NCI-H460 (cell line): ENCODE measurements around the gene GNG12. TPM values are rescaled to one million over a fixed set of nuclear protein-coding genes. Genes with fewer than 3 reads are reported as not detected.

Source experiments
- DNase-seq: peaks from one replicate; pipeline ENCODE4 v3.0.0-alpha.2; 2016; ENCODE audit warnings: low read depth; ENCODE audit errors: extremely low read depth
- total RNA-seq: library from RNA; depleted of rRNA; stranded (reverse); fragments of >200 nt; shearing (Covaris generic); gene quantifications from 2 replicates; pipeline ENCODE4 v1.2.3, GENCODE V29; 2014

The GNG12 gene
- total RNA-seq, 1 experiment from 2014 or later: 267 TPM

DNA sequence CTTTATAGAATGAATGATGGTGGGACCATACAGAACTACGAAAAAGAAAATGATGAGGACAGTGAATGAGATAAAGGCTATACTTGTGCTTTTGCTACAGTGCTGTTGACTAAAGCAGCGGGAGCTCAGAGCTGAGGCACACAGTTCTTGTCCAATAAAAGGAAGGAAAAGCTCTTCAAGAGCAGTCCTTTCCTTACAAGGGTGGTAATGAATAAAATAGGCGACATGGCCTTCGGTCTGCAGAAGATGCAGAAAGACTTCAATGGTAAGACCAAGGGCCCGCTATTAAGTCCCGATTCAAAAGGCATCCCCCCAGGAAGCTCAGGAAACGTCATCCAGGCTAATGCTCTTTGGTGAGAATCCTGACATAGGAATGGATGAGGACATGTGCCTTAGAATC lies 44.4 kb downstream of the GNG12 start:
- DNase-seq: no peak

DNA sequence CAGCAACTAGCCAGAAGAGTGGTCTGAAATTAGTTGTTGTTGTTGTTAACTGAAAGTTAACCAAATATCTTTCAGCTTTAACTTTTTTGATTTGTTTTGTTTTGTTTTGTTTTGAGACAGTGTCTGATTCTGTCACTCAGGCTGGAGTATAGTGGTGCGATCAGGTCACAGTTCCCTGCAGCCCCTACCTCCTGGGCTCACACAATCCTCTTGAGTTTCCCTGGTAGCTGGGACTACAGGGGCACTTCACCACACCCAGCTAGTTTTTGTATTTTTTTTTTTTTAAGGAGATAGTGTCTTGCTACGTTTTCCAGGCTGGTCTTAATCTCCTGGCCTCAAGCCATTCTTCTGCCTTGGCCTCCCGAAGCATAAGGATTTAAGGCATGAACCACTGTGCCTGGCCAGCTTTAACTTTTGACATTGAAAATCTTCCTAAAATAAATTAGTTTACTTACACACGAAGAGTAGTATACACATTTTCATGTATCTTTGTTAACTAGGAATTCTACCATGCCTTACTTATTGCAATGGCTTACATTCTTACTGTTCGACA lies 45.0 kb downstream of the GNG12 start:
- DNase-seq: no peak

DNA sequence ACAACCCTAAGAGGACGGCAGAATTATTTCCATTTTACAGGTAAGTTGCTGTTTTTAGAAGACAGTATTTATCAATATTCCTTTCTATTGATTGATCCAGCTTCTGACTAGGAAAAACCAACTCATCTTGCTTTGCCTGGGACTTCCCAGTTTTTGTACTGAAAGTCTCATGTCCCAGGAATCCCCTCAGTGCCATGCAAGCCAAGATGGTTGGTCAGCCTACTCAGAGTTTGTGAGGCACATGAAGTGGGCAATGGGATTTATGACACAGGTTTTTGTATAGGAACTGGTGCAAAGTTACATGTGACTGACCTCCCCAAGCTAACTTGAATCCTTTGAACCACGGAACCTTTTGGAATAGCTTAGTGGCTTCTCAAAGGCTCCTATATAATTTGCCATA lies 45.5 kb downstream of the GNG12 start:
- no peak for DNase-seq

DNA sequence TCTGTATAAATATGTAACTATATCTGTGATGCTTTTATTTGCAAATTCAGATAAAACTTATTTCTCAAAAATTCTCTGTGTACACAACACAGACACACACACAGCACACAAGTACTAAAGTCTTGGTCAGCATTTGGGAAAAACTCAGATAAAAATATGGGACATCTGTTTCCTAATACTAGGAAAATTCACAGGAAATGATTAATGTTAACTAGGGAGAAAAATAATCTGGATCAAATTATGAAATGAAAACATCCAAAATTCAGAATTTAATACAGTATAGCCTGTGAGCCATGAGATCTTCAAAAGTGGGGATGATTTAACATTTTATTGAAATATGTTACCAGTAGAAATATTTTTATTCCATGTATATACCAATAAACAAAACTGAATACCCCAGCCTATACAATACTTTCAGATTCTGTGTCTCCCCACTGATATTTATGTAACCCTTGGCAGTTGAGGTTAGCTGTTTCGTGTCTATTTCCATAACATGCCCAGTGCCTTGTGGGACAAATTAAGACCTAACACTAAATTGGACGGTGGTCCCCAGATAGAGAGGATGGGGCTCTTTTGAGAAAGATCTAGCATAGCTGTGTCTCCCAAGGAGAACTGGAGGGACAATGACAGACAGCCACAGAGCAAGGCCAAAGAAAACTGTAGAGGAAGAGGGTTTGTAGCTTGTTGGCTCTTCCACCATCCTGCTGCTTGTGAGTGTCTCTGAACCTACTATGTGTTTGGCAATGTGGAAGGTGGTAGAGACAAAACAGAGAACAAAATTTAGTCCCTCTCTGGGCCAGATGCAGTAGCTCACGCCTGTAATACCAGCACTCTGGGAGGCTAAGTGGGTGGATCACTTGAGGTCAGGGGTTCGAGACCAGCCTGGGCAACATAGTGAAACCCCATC lies 47.2 kb downstream of the GNG12 start:
- DNase-seq: no peak

DNA sequence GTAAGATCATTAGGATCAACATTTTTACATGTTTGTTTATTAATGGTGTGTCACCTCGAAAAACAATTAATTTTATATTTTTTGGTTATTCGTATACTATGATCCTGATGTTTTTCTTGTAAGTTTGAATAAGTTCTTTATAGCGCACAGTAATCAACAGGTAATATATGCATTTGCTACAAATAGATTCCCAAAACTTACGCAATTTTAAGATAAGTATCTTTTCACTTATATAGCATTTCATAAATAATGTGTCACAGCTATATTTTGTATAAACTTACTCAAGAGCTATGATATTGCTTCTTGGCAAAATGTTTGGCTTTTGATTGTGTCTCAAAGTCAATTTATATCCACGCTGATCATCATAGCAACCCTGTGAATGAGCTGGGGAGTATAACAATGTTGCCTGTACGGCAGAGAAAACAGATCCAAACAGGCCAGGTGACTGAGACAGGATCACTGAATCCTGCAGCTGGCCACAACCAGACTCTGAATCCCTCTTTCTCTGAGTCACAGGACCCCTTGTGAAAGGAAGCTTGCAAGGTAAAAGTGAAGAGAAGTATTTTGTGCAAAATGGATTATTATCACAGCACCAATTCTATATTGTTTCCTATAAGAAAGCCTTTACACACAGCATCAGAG lies 48.6 kb downstream of the GNG12 start:
- DNase-seq: no peak

DNA sequence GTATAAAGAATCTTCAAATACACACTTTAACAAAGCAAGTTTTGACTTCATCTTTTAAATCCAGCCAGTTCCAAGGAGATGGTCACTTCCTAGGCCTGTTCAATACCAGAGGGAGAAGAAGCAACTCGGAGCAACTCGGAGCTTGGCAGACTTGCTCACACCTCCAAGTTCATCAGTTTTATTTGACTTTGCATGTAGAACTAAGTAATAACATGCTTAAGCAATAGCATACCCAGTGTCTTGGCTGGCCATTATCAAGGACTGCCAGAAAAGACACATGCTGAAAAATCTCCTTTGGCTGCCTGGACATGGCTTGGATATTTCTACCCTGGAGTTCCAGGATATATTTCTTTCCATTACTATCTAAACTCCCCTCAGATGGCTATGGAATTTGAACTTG lies 52.6 kb downstream of the GNG12 start:
- no peak for DNase-seq

DNA sequence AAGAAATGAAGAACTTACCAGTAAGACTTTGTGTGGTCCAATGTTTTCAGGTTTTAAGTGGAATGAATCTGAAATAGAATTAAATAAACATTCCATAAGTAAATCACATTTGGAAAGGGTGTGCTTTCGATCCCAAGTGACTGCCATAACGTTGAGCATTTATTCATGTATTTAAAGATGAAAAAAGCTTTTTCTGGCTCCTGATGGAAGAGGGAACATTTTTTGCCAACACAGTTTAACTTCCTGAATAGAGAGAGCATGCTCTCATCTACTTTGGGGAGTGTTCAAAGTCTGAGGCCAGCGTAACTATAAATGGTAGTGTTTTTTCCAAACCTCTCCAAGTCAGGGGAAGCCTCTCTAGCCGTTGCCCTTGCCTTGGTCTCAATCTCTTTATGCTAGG lies 55.8 kb downstream of the GNG12 start:
- DNase-seq: no peak

DNA sequence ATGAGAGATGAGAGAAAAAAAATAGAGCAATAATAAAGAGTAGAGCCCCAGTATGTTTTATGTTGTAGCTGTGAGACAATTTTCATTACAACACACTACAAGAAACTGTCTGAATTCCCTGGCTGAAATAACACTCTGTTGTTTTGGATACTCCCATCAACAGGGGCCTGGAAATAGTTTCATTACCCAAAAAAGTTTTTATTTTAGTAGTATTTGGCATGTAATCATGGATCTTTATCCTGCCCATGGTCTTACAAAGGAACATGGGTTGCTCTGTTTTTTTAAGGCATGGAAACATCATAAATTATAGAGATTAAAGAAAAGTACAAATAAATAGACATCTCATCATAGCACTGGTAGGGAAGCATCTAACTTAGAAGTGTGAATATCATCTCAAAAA lies 56.3 kb downstream of the GNG12 start:
- no peak for DNase-seq

DNA sequence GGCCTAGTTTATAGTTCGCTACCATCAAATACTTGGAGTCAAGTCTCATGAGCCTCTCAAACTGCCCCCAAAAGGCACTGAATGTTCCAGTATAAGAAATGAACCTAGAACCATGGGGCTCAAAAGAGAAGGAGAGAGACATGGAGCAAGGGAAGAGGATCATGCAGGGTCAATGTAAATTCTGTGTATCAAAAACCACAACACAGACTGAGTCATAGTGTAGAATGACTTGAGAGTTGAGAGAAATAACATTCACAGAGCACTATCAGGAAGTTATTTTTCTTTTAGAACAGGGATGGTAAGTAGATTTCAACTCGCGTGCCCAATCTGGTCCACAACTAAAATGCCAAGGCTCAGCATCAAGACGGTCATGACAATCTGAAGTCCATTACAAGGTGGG lies 59.8 kb downstream of the GNG12 start:
- no peak for DNase-seq

DNA sequence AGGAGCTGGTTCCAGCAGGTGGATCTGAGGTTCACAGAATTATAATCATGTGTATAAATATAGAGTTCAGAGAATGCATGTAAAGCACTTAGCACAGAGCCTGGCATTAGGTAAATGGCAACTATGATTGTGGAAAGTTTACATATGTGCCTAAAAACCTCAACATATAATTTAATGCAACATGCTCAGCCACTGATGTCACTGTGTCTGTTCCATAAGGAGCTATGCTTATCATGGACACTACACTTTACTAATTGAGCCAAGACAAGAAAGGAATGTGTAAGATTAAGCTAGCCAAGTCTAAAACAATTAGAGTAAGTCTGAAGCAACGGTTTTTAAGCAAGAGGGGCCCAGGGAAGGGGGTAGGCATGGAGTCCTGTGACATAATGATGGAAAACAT lies 61.5 kb downstream of the GNG12 start:
- no peak for DNase-seq

DNA sequence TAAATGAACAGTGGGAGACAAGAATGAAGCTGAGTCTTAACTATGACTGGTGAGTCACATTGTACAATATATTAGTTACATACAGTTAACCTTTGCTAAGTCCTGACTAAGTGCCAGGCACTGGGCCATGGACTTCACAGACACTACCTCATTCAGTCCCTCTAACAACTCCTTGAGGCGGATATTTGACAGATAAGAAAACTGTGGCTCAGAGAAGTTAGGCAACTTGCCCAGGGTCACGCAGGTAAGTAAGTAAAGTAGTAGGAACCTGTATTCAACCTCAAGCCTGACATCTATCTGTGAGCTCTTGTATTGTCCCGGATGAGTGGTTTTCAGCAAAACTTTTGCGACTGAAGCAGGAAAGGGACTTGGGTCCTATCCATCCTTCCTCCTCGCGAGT lies 62.1 kb downstream of the GNG12 start:
- no peak for DNase-seq

DNA sequence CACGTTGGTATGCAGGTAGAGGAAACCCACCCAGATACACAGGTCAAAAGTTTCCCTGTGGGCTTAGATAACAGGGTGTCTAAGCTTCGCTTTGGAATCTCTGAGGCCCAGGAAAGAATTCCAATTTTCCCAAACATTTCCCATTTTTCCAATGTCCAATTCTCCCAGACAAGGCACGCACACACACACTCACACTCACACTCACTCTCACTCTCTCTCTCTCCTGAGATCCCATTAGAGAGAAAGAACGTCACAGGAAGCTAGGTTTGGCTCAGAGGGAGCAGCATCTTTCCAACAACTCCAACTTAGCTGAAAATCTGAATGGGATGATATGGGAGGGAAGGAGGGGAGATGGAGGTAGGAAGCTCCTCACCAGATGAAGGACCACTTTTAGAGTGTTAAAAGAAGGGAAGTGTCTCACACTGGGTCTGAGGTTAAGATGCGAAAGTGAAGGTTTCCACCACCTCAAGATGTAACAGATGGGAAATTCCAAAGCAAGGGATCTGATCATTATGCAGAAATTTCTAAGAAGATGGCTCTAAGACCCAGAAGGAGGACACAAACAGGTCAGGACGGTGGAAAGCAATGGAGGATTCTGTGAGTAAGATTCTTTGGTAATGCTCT lies 63.5 kb downstream of the GNG12 start:
- no peak for DNase-seq

DNA sequence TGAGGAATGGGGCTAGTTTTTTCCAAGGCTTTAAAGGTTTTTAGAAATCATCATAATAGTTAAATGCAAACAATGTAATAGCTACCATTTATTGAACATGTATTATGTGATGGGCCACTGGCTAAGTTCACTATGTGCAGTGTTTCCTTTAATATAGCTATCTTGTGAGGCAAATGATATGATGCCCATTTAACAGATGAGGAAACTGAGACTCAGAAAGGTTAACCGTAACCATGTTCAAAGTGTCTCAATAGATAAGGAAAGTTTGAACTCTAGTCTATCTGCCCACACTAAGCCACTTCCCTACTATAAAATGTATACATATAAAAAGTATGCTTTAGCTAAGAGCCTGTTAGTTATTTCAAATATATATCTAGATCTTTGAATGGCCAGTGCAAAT lies 64.8 kb downstream of the GNG12 start:
- DNase-seq: no peak

DNA sequence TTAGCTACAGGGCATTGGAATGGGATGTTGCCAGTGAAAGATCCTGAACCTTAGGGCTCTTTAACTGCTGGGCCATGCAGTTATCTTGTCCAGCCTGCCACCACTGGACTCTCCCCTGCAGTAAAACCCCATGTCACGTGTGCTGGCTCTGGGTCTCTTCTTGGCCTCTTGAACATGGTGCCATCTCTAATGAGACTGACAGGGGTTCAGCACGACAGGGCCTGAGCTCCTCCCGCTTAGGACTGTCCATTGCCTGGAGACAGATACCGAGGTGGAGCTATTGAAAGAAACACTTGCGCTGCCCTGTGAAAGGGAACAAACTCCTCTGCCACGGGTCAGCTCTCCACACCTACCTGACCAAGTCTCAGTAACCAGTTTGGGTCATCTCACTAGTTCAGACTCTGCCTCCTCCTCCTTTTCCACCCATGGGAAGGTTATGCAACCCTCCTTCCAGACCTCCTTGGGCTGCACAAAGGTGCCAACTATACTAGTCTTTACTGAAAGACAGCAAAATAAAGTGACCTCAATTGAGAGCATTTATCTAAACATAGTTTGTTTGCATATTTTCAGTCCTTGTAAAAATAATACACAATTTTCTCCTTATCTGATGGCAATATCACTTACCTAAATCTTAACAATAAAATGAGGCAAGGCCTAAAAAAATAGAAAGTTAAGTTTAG lies 66.0 kb downstream of the GNG12 start:
- DNase-seq: no peak

DNA sequence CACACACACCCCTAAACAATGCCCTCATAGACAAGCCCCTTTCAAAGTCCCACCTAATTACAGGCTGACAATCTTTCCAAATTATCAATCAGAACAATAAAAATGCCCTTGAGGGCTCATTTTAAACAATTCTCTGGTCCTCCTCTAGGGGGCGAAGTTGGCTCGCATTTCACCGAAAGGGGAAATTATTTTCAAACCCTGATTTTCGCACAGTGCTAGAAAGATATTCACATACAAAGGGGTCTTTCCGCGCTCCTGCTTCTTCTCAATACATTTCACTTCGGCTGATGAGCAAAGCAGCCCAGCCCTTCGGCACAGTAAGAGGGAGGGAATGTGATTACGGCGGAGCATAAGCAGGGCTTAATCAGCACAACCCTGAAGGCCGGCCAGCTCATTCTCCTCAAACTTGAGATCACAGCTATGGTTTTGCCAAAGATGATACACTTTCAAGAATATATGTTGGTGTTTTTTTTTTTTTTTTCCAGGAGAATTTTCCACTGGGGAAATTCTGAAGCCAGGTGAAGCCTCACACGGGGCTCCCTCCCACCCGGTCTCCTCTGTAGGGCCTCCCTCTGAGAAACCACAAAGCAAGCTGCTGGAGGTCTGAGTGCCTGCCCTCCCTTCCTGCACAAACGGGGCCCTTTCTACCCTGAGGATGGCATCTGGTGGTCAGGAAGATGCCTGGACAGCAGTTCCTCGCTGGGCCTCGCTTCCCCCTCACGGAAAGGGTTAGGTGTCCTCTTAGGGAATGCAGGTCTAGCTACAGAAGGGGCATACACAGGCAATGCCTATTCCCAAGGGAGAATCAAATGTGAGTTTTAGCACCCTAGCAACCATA lies 66.9 kb downstream of the GNG12 start:
- peak; percentile 45 for DNase-seq

DNA sequence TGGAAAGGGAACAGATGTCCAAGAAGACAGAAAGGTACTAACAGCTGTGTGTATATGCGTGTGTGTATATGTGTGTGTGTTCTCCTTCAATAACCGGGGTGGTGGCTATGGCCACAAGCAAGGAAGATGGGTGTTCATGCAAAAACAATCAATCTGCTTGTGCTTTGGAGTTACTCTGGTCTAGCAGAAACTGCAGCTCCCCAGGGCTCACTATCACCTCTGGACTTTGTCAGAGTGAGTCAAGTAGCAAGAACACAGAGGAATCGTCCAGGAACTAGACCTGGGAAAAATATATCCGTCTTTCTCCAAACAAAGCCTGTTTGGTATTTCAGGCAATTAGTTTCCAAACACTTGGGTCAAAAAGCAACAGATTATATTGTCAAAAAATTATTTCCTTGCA lies 68.6 kb downstream of the GNG12 start:
- DNase-seq: no peak

DNA sequence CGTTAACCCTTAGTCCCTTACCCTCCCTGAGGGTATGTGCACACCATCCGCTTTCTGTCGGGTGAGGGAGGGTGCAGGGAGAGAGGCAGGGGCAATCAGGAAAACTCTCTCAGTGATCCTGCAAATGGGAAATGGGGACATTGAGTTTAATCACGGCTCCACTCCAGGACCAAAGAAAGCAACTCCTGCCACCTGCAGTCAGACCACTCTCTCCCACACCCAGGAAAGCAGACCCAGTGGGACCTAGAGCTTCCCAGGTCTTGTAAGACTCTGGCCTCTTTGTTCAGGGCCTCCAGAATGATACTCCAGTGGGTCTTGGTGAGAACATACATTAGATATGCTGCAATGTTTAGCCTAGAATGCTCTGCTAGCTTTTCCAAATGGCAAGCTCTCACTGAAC lies 71.5 kb downstream of the GNG12 start:
- DNase-seq: no peak

DNA sequence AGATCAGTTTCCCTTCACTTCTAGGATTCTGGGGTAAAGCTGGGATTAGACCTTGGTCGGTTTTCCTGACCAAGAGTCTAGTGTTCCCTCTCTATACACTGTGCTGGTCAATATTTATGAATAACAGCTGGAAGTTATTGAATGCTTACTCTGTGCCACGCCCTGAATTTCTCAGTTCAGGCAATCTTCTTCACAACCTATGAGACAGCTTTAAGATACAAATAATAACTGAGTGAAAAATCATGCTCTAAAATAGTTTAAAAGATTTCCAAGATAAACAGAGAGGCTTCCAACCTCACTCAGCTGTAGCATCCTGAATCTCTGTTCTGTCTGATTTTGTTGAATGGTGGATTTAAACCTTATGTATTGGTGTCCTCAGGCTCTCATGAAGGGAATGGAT lies 72.2 kb downstream of the GNG12 start:
- DNase-seq: no peak

DNA sequence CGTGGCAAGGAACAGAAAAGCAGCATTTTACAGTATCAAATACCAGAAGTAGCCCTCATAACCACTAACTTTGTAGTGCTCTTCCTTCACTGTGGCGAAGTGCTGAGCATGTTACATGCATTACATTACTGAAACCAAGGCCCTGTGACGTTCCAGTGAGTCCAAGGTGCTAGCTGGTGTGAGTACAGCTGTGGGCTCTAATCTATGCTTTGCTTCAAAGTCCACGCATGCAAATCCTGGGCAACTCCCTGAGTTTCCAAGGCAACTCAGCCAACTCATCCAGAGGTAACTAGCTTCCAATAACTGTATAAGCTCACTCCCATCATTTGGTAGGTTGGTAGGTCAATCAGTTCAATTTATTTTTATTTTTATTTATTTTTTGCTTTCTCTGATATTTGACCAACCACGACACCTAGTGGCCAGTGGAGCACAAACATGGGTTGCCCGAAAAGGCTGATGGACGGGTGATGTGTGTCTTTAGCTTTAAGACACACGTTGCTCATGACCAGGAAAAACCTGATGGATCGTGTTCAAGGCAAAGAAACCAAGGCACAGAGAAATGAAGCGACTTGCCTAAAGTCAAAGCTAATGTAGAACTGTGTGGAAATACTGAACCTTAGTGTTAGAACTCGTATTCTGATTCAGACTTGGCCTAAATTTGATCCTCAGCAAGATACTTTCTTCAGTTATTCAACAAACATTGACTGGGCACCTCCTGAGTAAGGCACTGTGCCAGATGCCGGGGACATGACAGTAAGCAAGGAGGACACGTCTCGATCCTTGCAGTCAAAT lies 73.0 kb downstream of the GNG12 start:
- DNase-seq: peak; percentile 62
